ENCODE data around the gene DTNBP1. TPM values are rescaled to one million over a fixed set of nuclear protein-coding genes. Genes with fewer than 3 reads are reported as not detected.

Gene DTNBP1
- total RNA-seq, 1 experiment from 2014 or later: 13.5 TPM

- H3K27me3 Mint-ChIP-seq (ENCODE audit: insufficient read depth, unreplicated experiment): no peaks in the 10 kb centered on the region
- ChIA-PET POLR2A (interaction anchor here (0.7 to 1.1 kb wide), 2 partner anchors 22 to 58 kb away, joined by 3 read pairs; no protein-coding TSS in a partner anchor), CTCF (interaction anchor here (1.1 kb wide), 1 partner anchor 29 kb away, joined by 3 read pairs; no protein-coding TSS in a partner anchor)
- no peak overlapping the region for H3K4me3 Mint-ChIP-seq (ENCODE audit: unreplicated experiment)
- no TSS peak for BruUV-seq (replicated peaks)
- no peak for TF ChIP-seq CTCF (IDR thresholded peaks at IDR 0.05; ENCODE audit: unreplicated experiment)
- DNase-seq (ENCODE audit: unreplicated experiment): no peak
- no peaks in the 10 kb centered on the region for H3K36me3 Mint-ChIP-seq (ENCODE audit: insufficient read depth, unreplicated experiment)
- H3K9me3 Mint-ChIP-seq (ENCODE audit: unreplicated experiment): no peaks in the 10 kb centered on the region
- intact Hi-C loops (cut with micrococcal nuclease): no loop called here
- no peak overlapping the region for H3K27ac Mint-ChIP-seq (ENCODE audit: low read depth, unreplicated experiment)
- peaks cover 8% of the 10 kb centered on the region for H3K4me1 Mint-ChIP-seq (ENCODE audit: insufficient read depth, unreplicated experiment)
Observed at GRCh38 chr6:15585760-15586214, 77.0 kb downstream of the DTNBP1 start.

GRCh38 chr6:15582499-15582898 lies 80.3 kb downstream of the DTNBP1 start:
- H3K9me3 Mint-ChIP-seq (ENCODE audit: unreplicated experiment): no peaks in the 10 kb centered on the region
- peaks cover 8% of the 10 kb centered on the region for H3K4me1 Mint-ChIP-seq (ENCODE audit: insufficient read depth, unreplicated experiment)
- H3K27me3 Mint-ChIP-seq (ENCODE audit: insufficient read depth, unreplicated experiment): no peaks in the 10 kb centered on the region
- POLR2A ChIA-PET: interaction anchor here (0.6 kb wide), 1 partner anchor 11 kb away, joined by 3 read pairs; no protein-coding TSS in a partner anchor
- no peak overlapping the region for H3K27ac Mint-ChIP-seq (ENCODE audit: low read depth, unreplicated experiment)
- no peak for DNase-seq (ENCODE audit: unreplicated experiment)
- no peak for TF ChIP-seq CTCF (IDR thresholded peaks at IDR 0.05; ENCODE audit: unreplicated experiment)
- intact Hi-C loops (cut with micrococcal nuclease): no loop called here
- CTCF ChIA-PET: interaction anchor here (0.5 to 0.6 kb wide), 2 partner anchors 32 to 298 kb away, joined by 3 to 4 read pairs; no protein-coding TSS in a partner anchor
- no peaks in the 10 kb centered on the region for H3K36me3 Mint-ChIP-seq (ENCODE audit: insufficient read depth, unreplicated experiment)
- H3K4me3 Mint-ChIP-seq (ENCODE audit: unreplicated experiment): no peak overlapping the region
- no TSS peak for BruUV-seq (replicated peaks)

DNA sequence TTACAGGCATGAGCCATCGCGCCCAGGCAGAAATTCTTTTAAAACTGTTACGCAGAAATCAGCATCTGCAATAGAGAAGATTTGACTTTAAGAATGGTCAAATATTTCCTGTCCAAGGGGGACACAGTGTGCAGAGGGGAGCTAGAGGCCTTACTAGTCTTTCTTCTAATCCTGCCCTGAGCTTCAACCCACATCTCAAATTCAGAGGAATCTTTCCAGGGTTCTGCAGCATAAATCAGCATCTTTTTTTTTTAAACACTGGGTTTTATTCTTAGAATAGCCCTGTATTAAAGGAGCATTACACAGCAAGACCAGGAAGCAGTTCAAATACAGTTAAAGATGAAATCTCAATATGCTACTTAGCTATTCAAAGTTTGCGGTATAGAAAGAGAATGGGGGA lies 81.1 kb downstream of the DTNBP1 start:
- BruUV-seq (replicated peaks): no TSS peak
- Mint-ChIP-seq H3K9me3 (ENCODE audit: unreplicated experiment) (no peaks in the 10 kb centered on the region), H3K27ac (ENCODE audit: low read depth, unreplicated experiment) (no peak overlapping the region), H3K36me3 (ENCODE audit: insufficient read depth, unreplicated experiment) (no peaks in the 10 kb centered on the region), H3K4me3 (ENCODE audit: unreplicated experiment) (no peak overlapping the region), H3K4me1 (ENCODE audit: insufficient read depth, unreplicated experiment) (peaks cover 6% of the 10 kb centered on the region), H3K27me3 (ENCODE audit: insufficient read depth, unreplicated experiment) (no peaks in the 10 kb centered on the region)
- DNase-seq (ENCODE audit: unreplicated experiment): no peak
- intact Hi-C loops (cut with micrococcal nuclease): no loop called here
- TF ChIP-seq CTCF (IDR thresholded peaks at IDR 0.05; ENCODE audit: unreplicated experiment): no peak
- POLR2A ChIA-PET: no interaction called here
- CTCF ChIA-PET: interaction anchor here (0.7 kb wide), 1 partner anchor 47 kb away, joined by 3 read pairs; no protein-coding TSS in a partner anchor

- TF ChIP-seq CTCF (IDR thresholded peaks at IDR 0.05; ENCODE audit: unreplicated experiment): no peak
- ChIA-PET CTCF (no interaction called here), POLR2A (no interaction called here)
- Mint-ChIP-seq H3K4me3 (ENCODE audit: unreplicated experiment) (no peak overlapping the region), H3K4me1 (ENCODE audit: insufficient read depth, unreplicated experiment) (no peaks in the 10 kb centered on the region), H3K27me3 (ENCODE audit: insufficient read depth, unreplicated experiment) (no peaks in the 10 kb centered on the region), H3K36me3 (ENCODE audit: insufficient read depth, unreplicated experiment) (no peaks in the 10 kb centered on the region), H3K27ac (ENCODE audit: low read depth, unreplicated experiment) (no peak overlapping the region), H3K9me3 (ENCODE audit: unreplicated experiment) (no peaks in the 10 kb centered on the region)
- BruUV-seq (replicated peaks): no TSS peak
- DNase-seq (ENCODE audit: unreplicated experiment): no peak
- intact Hi-C loops (cut with micrococcal nuclease): no loop called here
Observed at GRCh38 chr6:15580326-15580725, 82.5 kb downstream of the DTNBP1 start.
